ENCODE results near the gene RSAD2. TPM values are rescaled to one million over a fixed set of nuclear protein-coding genes. Genes with fewer than 3 reads are reported as not detected.

Gene RSAD2
- total RNA-seq, 1 donor from 2014 or later, result 0.67 TPM

DNA sequence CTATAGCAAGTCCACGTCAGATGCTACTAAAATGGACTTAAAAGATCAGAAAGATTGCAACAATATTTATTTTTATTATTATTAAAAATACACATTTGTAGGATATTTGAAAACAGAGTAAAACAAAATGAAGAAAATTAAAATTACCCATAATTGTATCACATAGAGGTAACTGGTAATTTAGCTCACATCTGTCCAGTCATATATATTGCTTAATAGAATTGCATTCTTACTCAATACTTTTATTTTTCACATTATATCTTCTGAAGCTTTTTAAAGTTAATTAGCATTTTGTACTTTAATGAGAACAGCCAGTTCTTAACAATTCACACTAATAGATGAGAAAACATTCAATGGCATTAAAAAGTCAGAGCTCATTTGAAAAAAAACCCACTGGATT lies 28.1 kb downstream of the RSAD2 start:
- H3K36me3 Mint-ChIP-seq (ENCODE audit: low read depth), result no peaks in the 10 kb centered on the region
- no peak for TF ChIP-seq CTCF (IDR thresholded peaks at IDR 0.05)
- no peaks in the 10 kb centered on the region for H3K27me3 Mint-ChIP-seq
- no peak overlapping the region for H3K27ac Mint-ChIP-seq
- DNase-seq (no peak), ATAC-seq (ENCODE audit: low read depth) (no peak)
- H3K4me1 Mint-ChIP-seq, result peaks cover 23% of the 10 kb centered on the region
- intact Hi-C loops (cut with micrococcal nuclease), result no loop called here
- CTCF ChIA-PET, result interaction anchor here (1.1 kb wide), 1 partner anchor 10 kb away, joined by 5 read pairs; no protein-coding TSS in a partner anchor
- peaks cover 15% of the 10 kb centered on the region for H3K9me3 Mint-ChIP-seq
- POLR2A ChIA-PET, result no interaction called here
- H3K4me3 Mint-ChIP-seq, result no peak overlapping the region

DNA sequence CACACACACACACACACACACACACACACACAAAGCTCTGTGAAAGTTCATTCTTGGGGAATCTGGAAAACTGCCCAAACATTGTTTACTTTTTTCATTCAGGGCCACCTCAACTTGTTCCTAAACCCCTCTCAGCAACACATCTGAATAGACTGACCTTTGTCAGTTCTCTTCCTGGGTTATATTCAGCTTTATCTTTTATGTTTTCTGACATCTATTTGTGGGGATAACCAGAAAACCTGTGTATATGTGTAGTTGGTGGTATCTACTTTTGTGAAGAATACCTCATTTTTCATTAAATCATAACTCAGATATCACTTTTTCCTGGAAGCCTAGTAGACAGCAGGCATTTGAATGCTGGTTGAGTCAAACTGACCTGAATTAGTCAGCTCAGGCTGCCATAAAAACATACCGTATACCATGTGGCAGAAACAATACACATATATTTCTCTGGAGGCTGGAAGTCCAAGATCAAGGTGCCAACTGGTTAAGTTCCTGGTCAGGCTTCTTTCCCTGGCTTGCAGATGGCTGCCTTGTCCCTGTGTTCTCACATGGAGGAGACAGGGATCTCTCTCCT lies 28.7 kb downstream of the RSAD2 start:
- intact Hi-C loops (cut with micrococcal nuclease), result no loop called here
- Mint-ChIP-seq H3K36me3 (ENCODE audit: low read depth) (no peaks in the 10 kb centered on the region), H3K27ac (no peak overlapping the region), H3K4me3 (no peak overlapping the region), H3K27me3 (no peaks in the 10 kb centered on the region), H3K4me1 (peaks cover 29% of the 10 kb centered on the region), H3K9me3 (peaks cover 15% of the 10 kb centered on the region)
- ChIA-PET CTCF (interaction anchor here (1.1 kb wide), 1 partner anchor 11 kb away, joined by 5 read pairs; no protein-coding TSS in a partner anchor), POLR2A (no interaction called here)
- ATAC-seq (ENCODE audit: low read depth) (no peak), DNase-seq (no peak)
- no peak for TF ChIP-seq CTCF (IDR thresholded peaks at IDR 0.05)

DNA sequence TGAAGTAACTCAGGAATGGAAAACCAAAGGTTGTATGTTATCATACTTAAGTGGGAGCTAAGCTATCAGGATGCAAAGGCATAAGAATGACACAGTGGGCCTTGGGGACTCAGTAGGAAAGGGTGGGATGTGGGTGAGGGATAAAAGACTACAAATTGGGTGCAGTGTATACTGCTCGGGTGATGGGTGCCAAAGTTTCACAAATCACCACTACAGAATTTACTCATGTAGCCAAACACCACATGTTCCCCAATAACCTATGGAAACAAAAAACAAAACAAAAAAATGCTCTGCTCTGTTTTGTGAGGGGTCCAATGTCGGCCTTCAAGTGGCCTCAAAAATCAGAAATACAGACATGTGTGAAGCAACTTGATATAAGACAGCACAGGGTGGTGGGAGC lies 30.7 kb downstream of the RSAD2 start:
- POLR2A ChIA-PET, result no interaction called here
- Mint-ChIP-seq H3K4me1 (peaks cover 32% of the 10 kb centered on the region), H3K9me3 (no peaks in the 10 kb centered on the region), H3K4me3 (no peak overlapping the region), H3K27me3 (no peaks in the 10 kb centered on the region), H3K36me3 (ENCODE audit: low read depth) (no peaks in the 10 kb centered on the region), H3K27ac (no peak overlapping the region)
- intact Hi-C loops (cut with micrococcal nuclease), result no loop called here
- DNase-seq, result no peak
- CTCF ChIA-PET, result no interaction called here
- TF ChIP-seq CTCF (IDR thresholded peaks at IDR 0.05), result no peak
- no peak for ATAC-seq (ENCODE audit: low read depth)

DNA sequence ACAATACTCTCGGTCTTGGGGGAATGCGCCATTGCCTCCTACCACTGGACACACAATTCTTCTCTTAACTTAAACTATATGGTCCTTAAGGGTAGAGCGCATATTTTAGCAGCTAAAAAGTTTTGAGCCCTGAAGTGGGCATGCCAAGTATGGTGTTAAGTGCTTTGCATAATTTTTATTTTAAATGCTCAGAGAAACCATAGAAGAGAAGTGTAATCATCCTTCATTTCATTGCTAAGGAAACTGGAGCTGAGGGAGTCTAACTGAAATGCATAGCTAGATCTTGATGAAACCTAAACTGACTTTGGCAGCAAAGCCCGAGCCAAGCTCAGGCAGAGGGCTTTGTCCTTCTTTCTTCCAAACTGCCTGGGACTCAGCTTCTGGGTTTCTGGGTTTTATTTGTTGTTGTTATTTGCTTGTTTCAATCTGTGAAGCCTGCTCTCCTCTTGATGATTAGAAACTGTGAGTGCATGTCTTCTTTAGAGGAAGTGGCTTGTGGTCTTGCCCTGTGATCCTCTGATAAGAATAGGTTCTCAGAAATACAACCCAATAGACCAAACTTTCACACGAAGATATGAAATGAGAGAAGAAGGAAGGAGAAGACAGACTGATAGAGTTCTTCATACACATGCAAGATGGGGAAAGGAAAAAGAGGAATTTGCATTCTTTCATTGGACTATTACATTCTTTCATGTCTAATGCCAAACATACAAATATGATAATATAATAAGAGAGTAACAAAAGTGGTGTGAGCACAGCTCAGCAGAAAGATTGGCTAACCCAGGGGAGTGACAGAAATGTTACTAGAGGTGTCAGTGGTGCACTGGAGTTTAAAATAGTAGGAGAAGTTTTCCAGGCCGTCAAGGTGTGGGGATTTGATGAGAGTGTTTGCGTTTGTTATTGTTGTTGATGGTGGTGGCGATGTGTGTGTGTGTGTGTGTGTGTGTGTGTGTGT lies 32.1 kb downstream of the RSAD2 start:
- peak overlapping the region; percentile 11 for H3K4me3 Mint-ChIP-seq
- H3K9me3 Mint-ChIP-seq, result no peaks in the 10 kb centered on the region
- no peak for TF ChIP-seq CTCF (IDR thresholded peaks at IDR 0.05)
- no peaks in the 10 kb centered on the region for H3K27me3 Mint-ChIP-seq
- ATAC-seq (ENCODE audit: low read depth) (peak; percentile 81), DNase-seq (no peak)
- ChIA-PET CTCF (interaction anchor here (0.9 to 1.0 kb wide), 3 partner anchors 13 to 187 kb away, joined by 3 to 4 read pairs (median 3); no protein-coding TSS in a partner anchor), POLR2A (interaction anchor here (0.6 kb wide), 1 partner anchor 12 kb away, joined by 7 read pairs; no protein-coding TSS in a partner anchor)
- intact Hi-C loops (cut with micrococcal nuclease), result no loop called here
- peak overlapping the region; percentile 18 for H3K27ac Mint-ChIP-seq
- H3K36me3 Mint-ChIP-seq (ENCODE audit: low read depth), result no peaks in the 10 kb centered on the region
- H3K4me1 Mint-ChIP-seq, result peaks cover 32% of the 10 kb centered on the region

- no peaks in the 10 kb centered on the region for H3K27me3 Mint-ChIP-seq
- DNase-seq, result no peak
- no peaks in the 10 kb centered on the region for H3K36me3 Mint-ChIP-seq (ENCODE audit: low read depth)
- ChIA-PET CTCF (interaction anchor here (0.7 to 1.0 kb wide), 2 partner anchors 14 to 122 kb away, joined by 3 to 5 read pairs; no protein-coding TSS in a partner anchor), POLR2A (no interaction called here)
- TF ChIP-seq CTCF (IDR thresholded peaks at IDR 0.05), result no peak
- intact Hi-C loops (cut with micrococcal nuclease), result no loop called here
- no peaks in the 10 kb centered on the region for H3K9me3 Mint-ChIP-seq
- no peak overlapping the region for H3K4me3 Mint-ChIP-seq
- peaks cover 32% of the 10 kb centered on the region for H3K4me1 Mint-ChIP-seq
- no peak for ATAC-seq (ENCODE audit: low read depth)
- H3K27ac Mint-ChIP-seq, result no peak overlapping the region
Observed at GRCh38 chr2:6911721-6912120, 34.1 kb downstream of the RSAD2 start.

Data from activated B cell treated with CpG ODN at 0.5 μM for 24 hours (primary cell).